NOMO-1 treated with dmso at 0.1 percent for 144 hours (cell line): ENCODE data around the gene NUDT14.

Source experiments
- DNase-seq: peaks from one replicate; lab custom pipeline; 2025; ENCODE audit not compliant: unreplicated experiment; lab: John Stamatoyannopoulos, UW

The NUDT14 gene

GRCh38 chr14:105147671-105148603 lies 33.2 kb downstream of the NUDT14 start:
- no peak for DNase-seq

DNA sequence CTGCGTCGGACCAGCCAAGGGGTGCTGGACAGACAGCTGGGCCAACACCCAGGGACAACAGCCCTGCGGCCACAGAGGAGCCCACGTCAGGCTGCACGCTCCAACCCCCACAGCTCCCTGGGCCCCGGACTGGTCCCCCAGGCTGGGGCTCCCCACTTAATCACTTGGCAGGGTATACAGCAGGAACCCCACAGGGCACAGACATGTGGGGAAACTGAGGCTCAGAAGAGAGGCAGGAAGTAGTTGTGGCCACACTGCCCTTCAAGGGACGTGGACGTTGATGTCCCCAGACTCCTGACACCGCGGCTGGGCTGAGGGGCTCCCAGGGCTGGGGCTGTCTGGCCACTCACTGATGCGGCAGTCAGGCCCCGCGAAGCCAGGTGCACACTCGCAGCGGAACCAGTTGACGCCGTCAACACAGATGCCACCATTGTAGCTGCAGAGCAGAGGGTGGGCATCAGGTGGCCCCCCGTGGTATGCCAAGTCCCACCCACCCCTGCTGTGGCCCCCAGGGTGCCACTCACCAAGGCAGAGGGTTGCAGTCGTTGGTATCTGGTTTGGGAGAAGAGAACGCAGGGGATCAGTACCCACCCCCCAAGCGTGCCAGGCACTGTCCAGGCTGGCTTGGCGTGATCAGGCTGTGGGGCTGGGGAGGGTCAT lies 34.0 kb downstream of the NUDT14 start:
- DNase-seq: no peak

DNA sequence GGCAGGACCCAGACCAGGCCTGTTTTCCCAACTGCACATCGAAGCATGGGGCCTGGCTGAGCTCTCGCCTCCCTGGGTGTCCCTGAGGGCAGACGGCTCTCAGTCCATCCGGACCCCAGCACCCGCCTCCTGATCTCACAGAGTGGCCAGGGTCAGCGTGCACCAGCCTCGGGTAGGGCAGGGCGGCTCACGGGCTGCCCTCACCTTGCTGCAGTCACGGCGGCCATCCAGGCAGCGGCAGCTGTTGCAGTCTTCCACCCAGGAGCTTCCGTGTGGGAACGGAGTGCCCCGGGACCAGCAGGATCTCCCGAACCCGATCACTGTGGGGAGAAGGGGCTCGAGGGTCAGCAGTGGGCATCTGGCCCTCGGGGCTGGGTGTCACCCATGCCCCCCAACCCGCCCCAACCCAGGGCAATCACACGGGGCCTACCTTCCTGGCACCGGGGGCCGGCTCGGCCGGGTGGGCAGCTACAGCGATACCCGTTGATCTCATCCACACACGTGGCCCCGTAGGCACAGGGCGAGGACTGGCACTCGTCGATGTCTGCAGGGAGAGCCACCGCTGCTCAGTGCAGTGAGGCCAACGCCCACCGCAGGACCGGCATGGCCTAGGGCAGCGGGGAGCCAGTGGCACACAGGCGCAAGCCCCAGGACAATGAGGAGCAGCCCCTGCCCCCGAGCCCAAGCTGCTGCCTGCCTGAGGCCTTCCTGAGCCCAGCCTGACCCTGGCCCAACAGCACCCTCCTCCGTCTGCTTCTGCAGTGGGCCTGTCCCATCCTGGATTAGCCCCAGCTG lies 34.7 kb downstream of the NUDT14 start:
- no peak for DNase-seq

DNA sequence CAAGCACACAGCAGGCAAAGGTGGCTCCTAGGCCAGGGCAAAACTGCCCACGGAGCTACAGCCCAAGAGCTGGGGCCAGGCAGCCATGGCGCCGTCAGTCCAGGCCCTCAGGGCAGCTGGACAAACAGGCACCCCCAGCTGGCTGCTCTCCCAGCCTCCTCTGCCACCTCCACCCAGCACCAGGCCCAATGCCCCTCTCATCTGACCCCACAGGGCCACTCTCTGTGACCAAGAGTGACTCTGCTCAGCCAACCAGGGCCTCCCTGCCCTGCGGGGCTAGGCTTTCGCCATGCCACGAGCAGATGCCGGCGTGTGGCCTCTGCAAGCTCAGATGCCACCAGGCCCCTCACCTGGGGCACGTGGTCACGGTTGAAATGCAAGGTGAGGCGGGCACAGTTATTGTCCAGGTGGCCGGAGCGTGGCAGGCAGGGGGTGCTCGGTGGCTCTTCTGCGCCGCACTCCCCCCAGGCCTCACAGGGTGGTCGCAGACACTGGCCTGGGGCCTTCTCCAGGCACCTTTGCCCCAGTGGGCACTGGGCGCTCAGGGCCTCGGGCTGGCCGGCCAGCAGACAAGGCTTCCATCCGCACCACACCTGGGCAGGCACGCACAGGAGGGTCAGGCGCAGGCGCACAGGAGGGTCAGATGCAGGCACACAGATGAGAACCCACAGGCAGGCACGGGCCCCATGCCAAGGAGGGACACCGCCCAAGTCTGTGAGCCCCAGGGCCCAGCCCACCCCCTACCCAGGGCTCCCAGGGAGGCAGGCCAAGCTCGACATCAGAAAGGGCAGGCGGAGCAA lies 35.5 kb downstream of the NUDT14 start:
- DNase-seq: no peak

DNA sequence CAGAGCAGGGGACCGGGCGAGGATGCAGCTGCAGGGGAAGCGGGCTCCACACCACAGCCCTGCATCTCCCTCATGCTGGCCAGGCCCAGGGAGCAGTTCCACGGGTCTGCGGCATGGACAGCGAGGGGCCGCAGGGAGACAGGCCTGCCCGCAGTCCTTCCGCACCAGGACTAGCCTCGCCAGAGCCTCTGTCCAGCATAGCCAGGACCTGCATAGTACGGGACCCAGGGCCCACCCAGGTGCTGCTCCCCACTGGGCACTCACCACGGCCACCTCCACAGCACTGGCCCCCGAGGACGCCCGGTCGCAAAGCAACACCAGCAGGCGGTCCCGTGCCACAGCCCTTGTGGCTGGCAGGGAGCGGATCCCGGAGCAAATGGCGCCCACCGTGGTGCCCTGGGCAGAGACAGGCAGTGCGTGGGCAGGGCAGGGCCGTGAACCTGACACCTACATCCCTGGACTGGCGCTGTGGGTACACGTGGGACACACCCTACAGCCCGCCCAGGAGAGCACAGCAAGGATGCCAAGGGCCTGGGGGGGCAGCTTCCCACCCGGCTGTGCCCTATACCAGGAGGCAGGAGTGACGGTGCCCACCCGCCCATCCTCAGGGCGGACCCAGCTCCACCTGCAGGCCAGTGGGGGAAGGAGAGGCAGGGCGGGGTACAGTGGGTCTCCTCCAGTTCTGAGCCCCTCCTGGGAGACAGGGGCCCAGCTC lies 36.3 kb downstream of the NUDT14 start:
- DNase-seq: no peak

- no peak for DNase-seq
Observed at GRCh38 chr14:105144026-105144665, 37.0 kb downstream of the NUDT14 start.

DNA sequence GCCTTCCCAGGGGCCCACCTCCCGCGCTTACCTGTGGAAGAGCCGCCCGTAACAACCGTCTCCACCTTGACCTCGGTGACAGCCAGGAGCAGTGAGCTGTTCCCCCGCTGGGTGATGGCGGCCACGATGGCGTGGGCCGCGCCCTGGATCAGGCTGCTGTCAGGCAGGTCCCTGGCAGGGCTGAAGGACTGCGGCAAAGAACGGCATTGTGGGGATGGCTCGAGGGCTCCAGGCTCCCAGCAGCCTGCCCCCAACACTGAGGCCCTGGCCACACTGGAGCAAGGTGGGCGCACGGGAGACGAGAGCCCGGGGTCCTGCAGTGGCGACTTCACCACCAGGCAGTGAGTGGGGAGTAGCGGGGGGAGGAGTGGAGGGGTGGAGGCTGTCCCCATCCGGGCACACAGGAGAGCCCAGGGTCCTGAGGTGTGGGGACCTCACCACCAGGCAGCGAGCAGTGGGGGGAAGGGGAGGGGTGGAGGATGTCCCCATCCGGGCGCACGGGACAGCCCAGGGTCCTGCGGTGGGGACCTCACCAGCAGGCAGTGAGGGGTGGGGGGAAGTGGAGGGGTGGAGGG lies 37.6 kb downstream of the NUDT14 start:
- DNase-seq: no peak

- no peak for DNase-seq
Observed at GRCh38 chr14:105142651-105143450, 38.3 kb downstream of the NUDT14 start.

- no peak for DNase-seq
Observed at GRCh38 chr14:105141486-105142281, 39.4 kb downstream of the NUDT14 start.

DNA sequence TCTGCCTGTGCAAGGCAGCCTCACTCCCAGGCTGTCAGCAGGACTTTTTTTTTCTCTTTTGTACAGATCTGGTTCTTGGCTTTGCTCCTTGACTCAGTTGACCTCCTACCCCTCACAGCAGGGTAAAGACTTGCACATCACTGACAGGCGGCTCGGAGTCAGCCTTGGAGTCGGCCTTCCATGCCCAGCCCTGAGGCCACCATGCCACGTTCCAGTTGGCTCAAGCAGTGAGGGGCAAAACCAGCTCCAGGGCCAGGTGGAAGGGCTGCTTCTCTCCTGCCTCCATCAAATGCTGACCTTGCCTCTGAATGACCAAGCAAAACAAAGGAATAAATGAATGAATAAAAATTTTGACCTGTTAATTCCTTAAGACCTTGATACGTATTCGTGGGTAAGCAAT lies 40.1 kb downstream of the NUDT14 start:
- no peak for DNase-seq

DNA sequence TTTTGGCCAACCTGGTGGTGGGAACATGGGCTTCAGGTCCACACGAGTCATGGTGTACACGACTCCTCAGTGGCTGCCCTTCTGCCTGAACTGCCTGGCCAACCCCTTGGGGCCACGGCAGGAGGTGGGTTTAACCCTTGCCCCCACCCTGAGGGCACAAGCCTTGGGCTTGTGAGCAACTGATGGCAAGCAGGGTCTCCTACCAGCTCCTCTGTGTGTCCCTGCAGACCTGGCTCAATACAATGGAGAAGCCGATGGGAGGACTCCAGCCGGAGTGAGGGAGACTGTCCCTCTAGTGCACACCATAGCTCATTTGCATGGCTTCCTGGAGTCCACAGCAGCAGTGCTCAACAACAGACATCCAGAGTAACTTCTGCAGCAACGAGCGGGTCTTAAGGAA lies 40.5 kb downstream of the NUDT14 start:
- DNase-seq: no peak

DNA sequence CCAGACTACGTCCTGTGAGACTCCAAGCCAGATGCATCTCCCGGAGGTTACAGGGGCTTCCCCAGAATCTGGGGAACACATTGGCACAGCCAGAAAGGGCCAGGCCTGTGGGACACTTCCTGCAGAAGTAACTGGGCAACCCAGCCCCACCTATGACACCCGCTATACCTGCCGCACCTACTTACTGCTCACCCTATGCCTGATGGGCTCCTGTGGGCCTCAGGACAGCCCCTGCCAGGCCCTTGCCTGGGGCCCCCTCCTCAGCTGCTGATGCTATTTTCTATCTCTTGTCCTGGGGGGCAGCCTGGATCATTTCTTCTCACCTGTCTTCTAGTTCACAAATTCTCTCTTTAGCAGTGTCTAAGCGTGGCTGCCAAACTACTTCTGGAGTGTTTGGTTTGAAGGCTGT lies 41.3 kb downstream of the NUDT14 start:
- no peak for DNase-seq

DNA sequence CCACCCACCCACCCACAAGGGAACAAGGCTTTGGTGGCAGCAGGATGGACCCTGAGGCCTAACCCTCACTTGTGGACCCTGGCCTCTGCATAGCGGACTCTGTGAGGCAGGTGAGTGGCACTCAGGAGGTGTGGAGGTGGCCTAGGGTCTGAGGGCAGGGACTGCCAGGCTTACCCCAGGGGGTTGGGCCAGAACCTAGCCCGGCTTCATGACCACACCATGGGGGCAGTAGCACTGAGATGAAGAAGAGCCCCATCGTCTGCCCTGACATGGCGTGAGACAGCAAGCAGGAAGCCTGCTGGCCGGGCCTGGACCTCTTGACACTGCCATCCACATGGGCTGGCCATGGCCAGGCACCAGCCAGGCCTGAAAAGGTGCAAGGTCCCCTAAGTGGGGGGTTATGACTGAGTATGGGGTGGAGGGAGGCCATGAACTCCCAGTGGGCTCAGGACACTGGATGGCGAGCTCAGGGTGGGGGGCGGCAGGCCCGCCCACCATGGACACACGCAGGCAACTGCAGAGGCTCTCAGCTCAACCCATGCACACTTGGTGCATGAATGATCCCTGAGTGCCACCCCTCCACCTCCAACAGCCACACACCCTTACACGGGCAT lies 41.8 kb downstream of the NUDT14 start:
- no peak for DNase-seq

GRCh38 chr14:105138551-105139111 lies 42.5 kb downstream of the NUDT14 start:
- no peak for DNase-seq

GRCh38 chr14:105138021-105138541 lies 43.0 kb downstream of the NUDT14 start:
- no peak for DNase-seq

DNA sequence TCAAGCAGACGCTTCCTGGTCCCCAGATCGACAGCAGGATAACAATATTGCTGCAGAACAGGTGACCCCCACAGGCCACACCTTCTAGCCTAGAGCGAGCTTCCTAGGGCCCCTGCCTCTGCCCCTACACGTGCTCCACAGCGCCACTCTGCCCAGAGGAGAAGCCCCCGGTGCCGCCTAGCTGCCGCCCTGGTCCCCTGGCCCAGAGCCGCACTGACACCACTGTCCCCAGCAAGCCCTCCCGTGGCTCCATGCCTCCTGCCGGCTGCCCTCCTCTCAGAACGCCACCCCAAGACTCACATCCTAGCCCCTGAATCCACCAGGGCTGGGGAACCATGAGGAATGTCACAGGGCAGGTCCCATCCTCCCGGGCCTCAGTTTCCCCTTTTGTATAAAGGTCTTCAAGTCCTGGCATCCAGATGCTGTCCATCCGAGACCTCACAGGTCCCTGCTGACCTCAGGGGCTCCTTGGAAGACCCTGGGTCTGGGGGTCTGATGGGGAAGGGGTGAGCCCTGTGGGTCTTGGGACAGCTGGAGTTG lies 43.6 kb downstream of the NUDT14 start:
- no peak for DNase-seq
